ENCODE results near the gene CASTOR1.

DNA sequence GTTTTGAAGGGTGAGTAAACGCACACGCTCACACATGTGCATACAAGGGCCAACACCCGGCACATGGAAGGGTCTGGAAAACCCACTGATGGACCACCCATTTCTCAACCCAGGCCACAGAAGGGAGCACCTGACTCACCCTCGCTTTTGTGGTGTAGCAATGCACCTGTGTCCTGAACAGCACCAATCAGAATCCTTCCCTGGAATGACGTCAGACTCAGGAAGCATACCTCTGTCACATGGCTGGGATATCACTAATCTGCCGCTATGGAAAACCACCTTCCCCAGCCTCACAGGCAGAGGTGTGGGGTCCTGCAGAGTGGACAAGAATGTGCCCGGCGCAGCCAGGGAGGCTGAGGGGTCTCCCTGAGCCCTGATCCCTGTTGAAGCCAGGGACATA, 13.7 kb downstream of the CASTOR1 start:
- TF ChIP-seq, protein P1, sequence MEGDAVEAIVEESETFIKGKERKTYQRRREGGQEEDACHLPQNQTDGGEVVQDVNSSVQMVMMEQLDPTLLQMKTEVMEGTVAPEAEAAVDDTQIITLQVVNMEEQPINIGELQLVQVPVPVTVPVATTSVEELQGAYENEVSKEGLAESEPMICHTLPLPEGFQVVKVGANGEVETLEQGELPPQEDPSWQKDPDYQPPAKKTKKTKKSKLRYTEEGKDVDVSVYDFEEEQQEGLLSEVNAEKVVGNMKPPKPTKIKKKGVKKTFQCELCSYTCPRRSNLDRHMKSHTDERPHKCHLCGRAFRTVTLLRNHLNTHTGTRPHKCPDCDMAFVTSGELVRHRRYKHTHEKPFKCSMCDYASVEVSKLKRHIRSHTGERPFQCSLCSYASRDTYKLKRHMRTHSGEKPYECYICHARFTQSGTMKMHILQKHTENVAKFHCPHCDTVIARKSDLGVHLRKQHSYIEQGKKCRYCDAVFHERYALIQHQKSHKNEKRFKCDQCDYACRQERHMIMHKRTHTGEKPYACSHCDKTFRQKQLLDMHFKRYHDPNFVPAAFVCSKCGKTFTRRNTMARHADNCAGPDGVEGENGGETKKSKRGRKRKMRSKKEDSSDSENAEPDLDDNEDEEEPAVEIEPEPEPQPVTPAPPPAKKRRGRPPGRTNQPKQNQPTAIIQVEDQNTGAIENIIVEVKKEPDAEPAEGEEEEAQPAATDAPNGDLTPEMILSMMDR (conservative IDR thresholded peaks at IDR 0.05 in 1 of 2, IDR thresholded peaks at IDR 0.05 in 1 of 2; ENCODE audit: low read depth in 1 of 2, low read length in 2 of 2), result no peak
- TF ChIP-seq EZH2 (IDR thresholded peaks at IDR 0.05; ENCODE audit: low read length, missing control alignments), result no peak

Measured in fibroblast of lung (primary cell).